Psoas muscle (tissue), 8 donors: ENCODE data around the gene CYP2W1. TPM values are rescaled to one million over a fixed set of nuclear protein-coding genes. Genes with fewer than 3 reads are reported as not detected.

ENCODE experiments used
- ATAC-seq, 4 donors: fragments of 200-7000 bp; cut with Tn5 transposase; one replicate each; pipeline ENCODE4 v1.9.1; 2020; ENCODE audit warnings: moderate library complexity in 3 of 4, mild to moderate bottlenecking in 2 of 4
- DNase-seq, 2 donors: peaks; one replicate each; pipeline ENCODE4 v3.0.0-alpha.2; 2020
- H3K27ac ChIP-seq: fragments of 200-600 bp; one replicate; pipeline ENCODE4 v1.8.0; 2022
- H3K27me3 ChIP-seq, 3 donors: fragments of 200-600 bp in 1 of 3; one replicate each; pipeline versions ENCODE4 v1.6.1 to v1.8.0; 2013 to 2022; ENCODE audit warnings: low read length in 2 of 3, mild to moderate bottlenecking in 2 of 3, moderate library complexity in 1 of 3; ENCODE audit not compliant: insufficient read depth in 3 of 3
- H3K36me3 ChIP-seq, 2 donors: fragments of 200-600 bp in 1 of 2; one replicate each; pipeline versions ENCODE4 v1.6.1 to v1.8.0; 2013 to 2022; ENCODE audit warnings: low read depth in 1 of 2, mild to moderate bottlenecking in 1 of 2, moderate library complexity in 1 of 2; ENCODE audit not compliant: insufficient read depth in 1 of 2
- H3K4me1 ChIP-seq: fragments of 200-600 bp; one replicate; pipeline ENCODE4 v1.8.0; 2022
- H3K4me3 ChIP-seq: fragments of 200-600 bp; one replicate; pipeline ENCODE4 v1.8.0; 2022; ENCODE audit warnings: mild to moderate bottlenecking
- H3K9me3 ChIP-seq: fragments of 200-600 bp; one replicate; pipeline ENCODE4 v1.8.0; 2022
- CTCF ChIP-seq: fragments of 200-600 bp; IDR thresholded peaks from one replicate; pipeline ENCODE4 v1.8.0; 2022; ENCODE audit warnings: antibody characterized with exemption
- WGBS, 3 donors: extraction: QIAGEN DNeasy Blood & Tissue Kit; methylation state at CpG; one replicate each; pipeline versions ENCODE4 v1.1.6 to v1.1.7; 2013; 5-methylcytosine and 5-hydroxymethylcytosine counted together
- intact Hi-C, 2 donors: fragments of 100-400 bp; cut with DNase I; formaldehyde crosslinking; loops; one replicate each; pipeline versions ENCODE4 v1.11.0 to v1.14.2; 2022
- polyA plus RNA-seq, 3 donors: library from polyadenylated mRNA; stranded (reverse); fragments of 200-250 nt; gene quantifications; one replicate each; pipeline ENCODE4 v1.2.3, GENCODE V29; 2013
- total RNA-seq, 4 donors: library from RNA; stranded (reverse); fragmentation: NEBNext Ultra II Directional in 2 of 4; extraction: Animal tissue kit (Norgen Biotek cat#: 25700) in 2 of 4; gene quantifications; one replicate each; pipeline versions ENCODE4 v1.2.1 to v1.2.4, GENCODE V29; 2021 to 2023
- donor health status: healthy with polysubstance abuse.
- donor health status: DM: no; HTN: no; CAD: no; lungs with moderate emphysema.
- donor health status: Bipolar disorder and iron deficiency.
- donor health status: healthy.
- donor health status: DM: yes; HTN: yes; CAD: no.
- donor health status: DM: no; HTN: no; CAD: no.
- donor health status: DM: no; HTN: no; CAD: no.
- donor health status: DM: yes; HTN: yes; CAD: no.

Gene CYP2W1
- total and polyA plus RNA-seq, 7 donors: not detected

GRCh38 chr7:963236-964078 lies 19.5 kb upstream of the CYP2W1 start:
- DNase-seq (peak in 1 of 2 donors; percentile 54), ATAC-seq (no peak)
- Histone ChIP-seq H3K4me1 (peaks cover 25% of the 10 kb centered on the region), H3K27me3 (peaks cover 0 to 9% (median 3%) of the 10 kb centered on the region in 3 donors), H3K4me3 (no peak overlapping the region), H3K36me3 (peaks cover 0 to 21% of the 10 kb centered on the region in 2 donors), H3K27ac (no peak overlapping the region), H3K9me3 (no peaks in the 10 kb centered on the region)
- TF ChIP-seq CTCF: no peak
- 20 to 27% (median 23%) methylated on average over 25 to 37 of the region's 37 CpGs for WGBS, 3 donors
- intact Hi-C loops: no loop called here

GRCh38 chr7:964401-965231 lies 18.4 kb upstream of the CYP2W1 start:
- Histone ChIP-seq H3K4me1 (peaks cover 25% of the 10 kb centered on the region), H3K4me3 (peak overlapping the region; percentile 17), H3K9me3 (no peaks in the 10 kb centered on the region), H3K36me3 (peaks cover 0 to 32% of the 10 kb centered on the region in 2 donors), H3K27me3 (peaks cover 0 to 7% (median 3%) of the 10 kb centered on the region in 3 donors), H3K27ac (peak overlapping the region; percentile 83)
- intact Hi-C loops: no loop called here
- peak; percentile 39 to 67 for DNase-seq
- peak; percentile 24 for TF ChIP-seq CTCF
- 23 to 33% (median 32%) methylated on average over 27 of the region's 27 CpGs for whole genome bisulfite sequencing, 3 donors
- peak; percentile 62 to 81 (median 72) for ATAC-seq

GRCh38 chr7:966291-967069 lies 16.5 kb upstream of the CYP2W1 start:
- H3K27ac ChIP-seq: peak overlapping the region; percentile 83
- ATAC-seq: peak in 1 of 4 donors; percentile 9

More at GRCh38 chr7:966291-967069, 16.5 kb upstream of the CYP2W1 start:
- H3K4me1 ChIP-seq: peaks cover 25% of the 10 kb centered on the region
- WGBS, 3 donors: 68 to 84% (median 73%) methylated on average over 22 of the region's 22 CpGs
- H3K27me3 ChIP-seq: peaks cover 0 to 7% (median 3%) of the 10 kb centered on the region in 3 donors
- H3K36me3 ChIP-seq: peaks cover 0 to 48% of the 10 kb centered on the region in 2 donors
- no peaks in the 10 kb centered on the region for H3K9me3 ChIP-seq
- intact Hi-C loops: no loop called here
- peak; percentile 1 to 41 for DNase-seq
- no peak for TF ChIP-seq CTCF
- no peak overlapping the region for H3K4me3 ChIP-seq
